ENCODE results near the gene VWA3A. TPM values are rescaled to one million over a fixed set of nuclear protein-coding genes. Genes with fewer than 3 reads are reported as not detected.

VWA3A gene
- total RNA-seq, 1 donor from 2014 or later, result 0.53 TPM

DNA sequence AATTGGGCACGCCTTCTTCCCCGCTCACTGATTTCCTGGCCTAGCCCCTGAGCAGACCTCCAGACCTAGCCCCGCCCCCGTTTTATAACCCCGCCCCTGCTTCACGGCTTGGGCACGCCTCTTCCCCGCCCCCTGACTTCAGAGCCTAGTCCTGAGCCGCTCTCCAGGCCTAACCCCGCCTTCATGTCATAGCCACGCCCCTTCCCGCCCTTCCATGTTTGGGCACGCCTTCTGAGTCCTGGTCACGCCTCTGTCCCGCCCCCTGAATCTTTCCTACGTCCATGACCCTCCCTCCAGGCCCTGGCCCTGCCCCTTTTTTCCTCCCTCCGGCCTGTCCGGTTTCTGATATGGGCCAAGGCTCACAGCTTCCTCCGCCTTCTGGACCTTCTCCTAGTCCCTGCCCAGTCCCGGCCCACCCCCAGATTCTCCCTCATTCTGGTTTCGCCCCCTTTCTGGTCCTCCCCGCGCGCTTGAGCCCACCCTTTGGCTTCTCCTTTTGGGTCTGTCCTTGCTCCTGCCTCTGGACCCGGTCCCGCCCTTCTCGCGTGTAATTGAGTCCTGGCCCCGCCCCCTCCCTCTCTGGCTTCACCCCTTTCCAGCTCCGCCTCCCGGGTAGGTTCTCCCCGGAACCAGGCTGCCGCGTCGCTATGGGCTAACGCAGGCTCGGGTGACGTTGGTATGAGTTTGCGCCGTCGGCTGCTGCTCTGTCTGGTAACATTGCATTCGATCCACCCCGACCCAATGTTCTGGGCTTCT is 98.6 kb downstream of the VWA3A start:
- H3K4me3 Mint-ChIP-seq, result peak overlapping the region; percentile 95
- ChIA-PET POLR2A (interaction anchor here (0.6 to 8.8 kb wide), 16 partner anchors 8 to 1515 kb away, joined by 3 to 154 read pairs (median 5); partner anchors contain the start of genes EEF2K, LYRM1, MOSMO and POLR3E), CTCF (interaction anchor here (0.9 to 3.2 kb wide), 3 partner anchors 9 to 16 kb away, joined by 3 to 24 read pairs (median 8); partner anchors contain the start of gene EEF2K)
- H3K27ac Mint-ChIP-seq, result peak overlapping the region; percentile 100
- intact Hi-C loops (cut with micrococcal nuclease), result loop anchor here (1.0 to 10.0 kb wide), 9 partner anchors 8 to 1291 kb away; partner anchors contain the start of genes CDR2, DCUN1D3, EEF2K and LYRM1
- H3K9me3 Mint-ChIP-seq, result peaks cover 2% of the 10 kb centered on the region
- ATAC-seq (ENCODE audit: low read depth), result peak; percentile 65
- TF ChIP-seq, protein P1, sequence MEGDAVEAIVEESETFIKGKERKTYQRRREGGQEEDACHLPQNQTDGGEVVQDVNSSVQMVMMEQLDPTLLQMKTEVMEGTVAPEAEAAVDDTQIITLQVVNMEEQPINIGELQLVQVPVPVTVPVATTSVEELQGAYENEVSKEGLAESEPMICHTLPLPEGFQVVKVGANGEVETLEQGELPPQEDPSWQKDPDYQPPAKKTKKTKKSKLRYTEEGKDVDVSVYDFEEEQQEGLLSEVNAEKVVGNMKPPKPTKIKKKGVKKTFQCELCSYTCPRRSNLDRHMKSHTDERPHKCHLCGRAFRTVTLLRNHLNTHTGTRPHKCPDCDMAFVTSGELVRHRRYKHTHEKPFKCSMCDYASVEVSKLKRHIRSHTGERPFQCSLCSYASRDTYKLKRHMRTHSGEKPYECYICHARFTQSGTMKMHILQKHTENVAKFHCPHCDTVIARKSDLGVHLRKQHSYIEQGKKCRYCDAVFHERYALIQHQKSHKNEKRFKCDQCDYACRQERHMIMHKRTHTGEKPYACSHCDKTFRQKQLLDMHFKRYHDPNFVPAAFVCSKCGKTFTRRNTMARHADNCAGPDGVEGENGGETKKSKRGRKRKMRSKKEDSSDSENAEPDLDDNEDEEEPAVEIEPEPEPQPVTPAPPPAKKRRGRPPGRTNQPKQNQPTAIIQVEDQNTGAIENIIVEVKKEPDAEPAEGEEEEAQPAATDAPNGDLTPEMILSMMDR (IDR thresholded peaks at IDR 0.05), result no peak
- peak; percentile 98 for DNase-seq
- H3K36me3 Mint-ChIP-seq (ENCODE audit: low read depth), result peaks cover 5% of the 10 kb centered on the region
- peaks cover 77% of the 10 kb centered on the region for H3K4me1 Mint-ChIP-seq
- H3K27me3 Mint-ChIP-seq, result peaks cover 2% of the 10 kb centered on the region

DNA sequence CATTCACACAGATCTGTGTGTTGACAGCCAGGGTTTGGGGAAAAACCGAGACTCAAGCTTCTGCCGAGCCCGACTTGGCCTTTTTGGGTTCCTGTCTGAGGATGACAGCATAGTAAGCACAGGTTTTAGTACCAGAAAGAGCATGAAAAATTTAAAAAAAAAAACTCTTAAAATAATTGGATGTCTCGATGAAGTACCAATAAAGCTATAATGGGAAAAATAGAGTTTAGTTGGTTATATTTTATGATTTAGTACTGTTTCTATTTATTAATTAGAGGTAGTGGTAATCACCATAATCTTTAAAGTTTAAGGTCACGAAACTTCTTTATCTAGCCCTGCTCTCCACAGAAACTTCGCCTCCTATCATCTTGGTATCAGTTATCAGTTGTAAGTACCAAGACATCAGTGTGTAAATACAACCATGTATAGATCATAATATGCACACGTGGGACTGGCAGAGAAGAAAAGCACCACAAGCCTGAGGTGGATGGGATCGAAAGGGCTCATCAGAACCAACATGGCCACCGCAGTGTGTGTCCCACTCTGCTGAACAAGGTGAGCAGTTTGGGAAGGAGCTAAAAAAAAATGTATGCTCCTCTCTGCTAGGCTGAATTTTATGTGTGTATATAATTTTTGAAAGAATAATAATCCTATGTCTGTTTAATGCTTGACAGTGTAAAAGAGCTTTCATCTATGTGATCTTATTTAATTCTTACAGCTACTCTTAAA is 99.4 kb downstream of the VWA3A start:
- DNase-seq, result no peak
- peak overlapping the region; percentile 100 for H3K27ac Mint-ChIP-seq
- ChIA-PET POLR2A (interaction anchor here (0.6 to 8.8 kb wide), 17 partner anchors 8 to 1515 kb away, joined by 3 to 154 read pairs (median 4); partner anchors contain the start of genes EEF2K, LYRM1, MOSMO and POLR3E), CTCF (interaction anchor here (0.8 to 2.0 kb wide), 4 partner anchors 8 to 105 kb away, joined by 3 to 8 read pairs (median 4); partner anchors contain the start of genes EEF2K and POLR3E)
- peaks cover 2% of the 10 kb centered on the region for H3K9me3 Mint-ChIP-seq
- peaks cover 2% of the 10 kb centered on the region for H3K27me3 Mint-ChIP-seq
- TF ChIP-seq, protein P1 (IDR thresholded peaks at IDR 0.05), result no peak
- peaks cover 78% of the 10 kb centered on the region for H3K4me1 Mint-ChIP-seq
- H3K4me3 Mint-ChIP-seq, result peak overlapping the region; percentile 95
- H3K36me3 Mint-ChIP-seq (ENCODE audit: low read depth), result peaks cover 5% of the 10 kb centered on the region
- intact Hi-C loops (cut with micrococcal nuclease), result loop anchor here (1.0 to 10.0 kb wide), 6 partner anchors 8 to 594 kb away; partner anchors contain the start of genes CDR2, EEF2K and METTL9
- no peak for ATAC-seq (ENCODE audit: low read depth)

DNA sequence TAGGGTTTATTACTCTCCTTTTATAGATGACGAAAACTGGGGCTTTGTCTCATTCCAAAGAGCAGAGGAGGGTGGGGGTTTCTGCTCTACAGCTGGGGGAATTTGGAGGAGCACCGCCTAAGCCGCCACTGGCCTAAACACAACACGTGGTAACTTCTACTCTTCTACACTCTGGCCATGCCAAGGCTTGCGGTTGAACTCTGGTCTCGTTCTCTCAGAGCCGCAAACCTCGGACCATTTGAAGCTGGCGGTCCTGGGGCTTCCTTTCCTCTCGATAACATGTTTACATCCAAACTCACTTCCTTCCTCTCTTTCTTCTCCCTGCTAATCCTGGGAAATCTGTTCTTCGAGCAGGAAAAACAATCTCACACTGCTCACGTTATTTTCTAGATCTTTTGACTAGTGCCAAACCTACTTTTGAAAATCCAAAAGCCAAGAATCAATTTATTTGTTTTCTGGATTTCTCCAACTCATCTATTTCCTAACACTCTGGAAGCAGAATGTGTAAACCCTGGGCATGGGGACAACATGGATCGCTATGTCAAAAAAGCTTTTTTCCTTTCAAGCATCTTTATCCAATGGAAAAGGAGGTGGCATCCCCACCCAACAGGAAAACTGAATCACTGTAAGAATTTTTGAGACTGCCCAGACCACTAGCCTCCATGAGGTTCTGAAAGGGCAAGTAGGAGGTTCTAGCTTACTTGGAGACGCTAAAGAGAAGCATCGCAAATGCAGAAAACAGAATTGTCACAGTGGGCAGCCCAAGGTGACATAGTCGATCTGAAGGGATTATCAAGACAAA is 100.1 kb downstream of the VWA3A start:
- TF ChIP-seq, protein P1 (IDR thresholded peaks at IDR 0.05), result no peak
- POLR2A ChIA-PET, result interaction anchor here (0.6 to 8.8 kb wide), 9 partner anchors 7 to 245 kb away, joined by 3 to 154 read pairs (median 24); partner anchors contain the start of genes EEF2K, MOSMO, POLR3E and UQCRC2
- H3K9me3 Mint-ChIP-seq, result peaks cover 2% of the 10 kb centered on the region
- intact Hi-C loops (cut with micrococcal nuclease), result loop anchor here (5.0 to 10.0 kb wide), 4 partner anchors 180 to 595 kb away; partner anchors contain the start of genes CDR2 and METTL9
- peak overlapping the region; percentile 100 for H3K27ac Mint-ChIP-seq
- peaks cover 2% of the 10 kb centered on the region for H3K27me3 Mint-ChIP-seq
- peaks cover 5% of the 10 kb centered on the region for H3K36me3 Mint-ChIP-seq (ENCODE audit: low read depth)
- peak; percentile 7 for ATAC-seq (ENCODE audit: low read depth)
- peaks cover 78% of the 10 kb centered on the region for H3K4me1 Mint-ChIP-seq
- CTCF ChIA-PET, result interaction anchor here (0.8 to 2.0 kb wide), 3 partner anchors 11 to 104 kb away, joined by 4 to 8 read pairs (median 5); partner anchors contain the start of genes EEF2K and POLR3E
- H3K4me3 Mint-ChIP-seq, result peak overlapping the region; percentile 95
- peak; percentile 58 for DNase-seq

DNA sequence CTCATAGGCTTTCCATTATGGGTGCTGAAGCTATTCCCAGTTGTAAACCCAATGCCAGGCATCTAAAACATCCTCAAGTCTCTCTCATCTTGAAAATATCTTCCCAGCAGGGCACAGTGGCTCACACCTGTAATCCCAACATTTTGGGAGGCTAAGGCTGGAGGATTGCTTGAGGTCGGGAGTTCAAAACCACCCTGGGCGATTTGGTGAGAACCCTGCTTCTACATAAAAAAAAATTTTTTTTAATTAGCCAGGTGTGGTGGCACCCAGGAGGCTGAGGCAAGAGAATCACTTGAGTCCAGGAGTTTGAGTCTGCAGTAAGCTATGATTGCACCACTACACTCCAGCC is 100.7 kb downstream of the VWA3A start:
- Mint-ChIP-seq H3K4me3 (no peak overlapping the region), H3K9me3 (peaks cover 2% of the 10 kb centered on the region), H3K27me3 (peaks cover 2% of the 10 kb centered on the region), H3K36me3 (ENCODE audit: low read depth) (peaks cover 5% of the 10 kb centered on the region), H3K27ac (peak overlapping the region; percentile 100), H3K4me1 (peaks cover 79% of the 10 kb centered on the region)
- intact Hi-C loops (cut with micrococcal nuclease), result loop anchor here (5.0 to 10.0 kb wide), 4 partner anchors 179 to 596 kb away; partner anchors contain the start of genes CDR2 and METTL9
- no peak for ATAC-seq (ENCODE audit: low read depth)
- TF ChIP-seq, protein P1 (IDR thresholded peaks at IDR 0.05), result no peak
- ChIA-PET POLR2A (interaction anchor here (0.6 to 8.8 kb wide), 4 partner anchors 13 to 185 kb away, joined by 3 to 154 read pairs (median 49); partner anchors contain the start of genes EEF2K, MOSMO and POLR3E), CTCF (interaction anchor here (1.3 to 2.0 kb wide), 2 partner anchors 11 to 13 kb away, joined by 4 to 8 read pairs; partner anchors contain the start of gene EEF2K)
- DNase-seq, result no peak
